ENCODE data around the gene LHX2.

The LHX2 gene

GRCh38 chr9:124009531-124010217 lies 1.9 kb upstream of the LHX2 start:
- no peak for DNase-seq (ENCODE audit: low read depth)
- TF ChIP-seq, protein P1, sequence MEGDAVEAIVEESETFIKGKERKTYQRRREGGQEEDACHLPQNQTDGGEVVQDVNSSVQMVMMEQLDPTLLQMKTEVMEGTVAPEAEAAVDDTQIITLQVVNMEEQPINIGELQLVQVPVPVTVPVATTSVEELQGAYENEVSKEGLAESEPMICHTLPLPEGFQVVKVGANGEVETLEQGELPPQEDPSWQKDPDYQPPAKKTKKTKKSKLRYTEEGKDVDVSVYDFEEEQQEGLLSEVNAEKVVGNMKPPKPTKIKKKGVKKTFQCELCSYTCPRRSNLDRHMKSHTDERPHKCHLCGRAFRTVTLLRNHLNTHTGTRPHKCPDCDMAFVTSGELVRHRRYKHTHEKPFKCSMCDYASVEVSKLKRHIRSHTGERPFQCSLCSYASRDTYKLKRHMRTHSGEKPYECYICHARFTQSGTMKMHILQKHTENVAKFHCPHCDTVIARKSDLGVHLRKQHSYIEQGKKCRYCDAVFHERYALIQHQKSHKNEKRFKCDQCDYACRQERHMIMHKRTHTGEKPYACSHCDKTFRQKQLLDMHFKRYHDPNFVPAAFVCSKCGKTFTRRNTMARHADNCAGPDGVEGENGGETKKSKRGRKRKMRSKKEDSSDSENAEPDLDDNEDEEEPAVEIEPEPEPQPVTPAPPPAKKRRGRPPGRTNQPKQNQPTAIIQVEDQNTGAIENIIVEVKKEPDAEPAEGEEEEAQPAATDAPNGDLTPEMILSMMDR (IDR thresholded peaks at IDR 0.05; ENCODE audit: low read depth, low read length, missing control alignments), result no peak
- no peak overlapping the region for H3K4me3 ChIP-seq (ENCODE audit: low read depth, low read length)

GRCh38 chr9:124010303-124010664 lies 1.3 kb upstream of the LHX2 start:
- H3K4me3 ChIP-seq (ENCODE audit: low read depth, low read length), result no peak overlapping the region
- TF ChIP-seq, protein P1 (IDR thresholded peaks at IDR 0.05; ENCODE audit: low read depth, low read length, missing control alignments), result no peak
- no peak for DNase-seq (ENCODE audit: low read depth)

DNA sequence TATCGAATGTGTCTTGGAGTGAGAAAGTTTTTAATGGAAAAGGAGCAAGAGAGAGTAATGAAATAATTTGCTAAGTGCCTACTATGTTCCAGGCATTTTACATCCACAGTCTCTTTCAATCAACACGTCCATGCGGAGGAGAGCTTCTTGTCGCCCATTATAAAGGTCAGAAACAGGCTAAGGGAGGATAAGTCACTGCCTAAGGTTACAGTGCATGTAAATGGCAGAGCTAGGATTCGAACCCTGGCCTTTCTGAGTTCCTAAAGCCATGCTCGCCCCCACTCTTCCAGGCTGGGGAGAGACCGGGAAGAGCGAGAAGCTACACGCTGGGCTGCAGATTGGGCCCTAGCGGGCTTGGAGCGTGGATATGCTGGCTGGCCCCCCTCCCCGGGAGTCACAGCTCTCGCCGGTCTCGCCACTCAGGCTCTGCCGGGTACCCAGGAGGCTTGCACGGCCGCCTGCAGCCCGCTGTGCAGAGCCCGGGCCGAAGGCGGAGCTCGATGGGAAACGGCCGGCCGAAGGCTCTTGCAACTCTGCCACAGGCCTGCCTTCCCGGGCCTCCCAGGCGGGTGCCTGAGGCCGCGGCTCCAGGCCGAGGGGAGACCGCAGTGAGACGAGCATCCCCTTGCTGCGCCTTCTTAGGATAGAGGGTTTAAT lies 775 bp upstream of the LHX2 start:
- TF ChIP-seq, protein P1 (IDR thresholded peaks at IDR 0.05; ENCODE audit: low read depth, low read length, missing control alignments), result no peak
- DNase-seq (ENCODE audit: low read depth), result no peak
- H3K4me3 ChIP-seq (ENCODE audit: low read depth, low read length), result no peak overlapping the region

DNA sequence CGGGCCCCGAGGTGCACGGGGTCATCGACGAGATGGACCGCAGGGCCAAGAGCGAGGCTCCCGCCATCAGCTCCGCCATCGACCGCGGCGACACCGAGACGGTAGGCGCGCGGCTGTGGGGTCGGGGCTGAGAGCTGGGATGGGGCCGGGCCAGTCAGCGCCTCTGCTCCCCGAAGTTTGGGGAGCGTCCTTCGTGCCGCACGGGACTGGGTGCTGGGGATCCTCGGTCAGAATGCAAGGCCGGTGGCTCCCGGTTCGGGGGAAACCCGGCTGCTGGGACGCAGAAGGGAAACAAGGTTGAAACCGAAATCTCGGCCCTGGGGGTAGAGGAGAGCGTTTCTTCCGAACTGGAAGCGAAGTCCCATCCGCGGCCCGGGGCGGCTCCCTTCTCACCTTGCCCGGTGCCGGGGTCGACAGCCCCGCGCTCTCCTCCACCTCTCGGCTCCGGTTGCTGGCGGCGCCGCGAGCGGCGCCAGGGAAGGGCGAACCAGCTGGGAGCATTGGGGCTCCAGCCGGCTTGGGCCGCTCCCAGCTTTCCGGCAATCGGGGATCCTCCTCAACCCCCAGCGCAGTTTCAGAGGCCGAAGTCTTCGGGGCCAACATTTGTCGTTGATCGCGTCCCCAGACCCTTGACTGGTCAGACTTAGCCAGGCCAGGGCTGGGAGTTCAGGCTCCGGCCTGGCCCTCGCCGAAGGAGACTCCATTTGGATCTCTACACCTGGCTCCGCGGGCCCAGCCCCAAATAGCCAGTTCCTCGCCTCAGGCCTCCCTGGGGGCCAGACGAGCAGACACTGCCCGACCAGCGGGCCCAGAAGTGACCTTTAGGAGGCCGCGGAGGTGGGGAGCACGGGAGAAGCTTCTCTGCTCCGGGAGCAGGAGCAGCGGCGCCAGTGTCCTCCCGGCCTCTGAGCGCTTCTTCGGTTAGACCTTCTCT lies 1.1 kb downstream of the LHX2 start:
- no peak for DNase-seq (ENCODE audit: low read depth)
- TF ChIP-seq, protein P1 (IDR thresholded peaks at IDR 0.05; ENCODE audit: low read depth, low read length, missing control alignments), result no peak
- H3K4me3 ChIP-seq (ENCODE audit: low read depth, low read length), result no peak overlapping the region

DNA sequence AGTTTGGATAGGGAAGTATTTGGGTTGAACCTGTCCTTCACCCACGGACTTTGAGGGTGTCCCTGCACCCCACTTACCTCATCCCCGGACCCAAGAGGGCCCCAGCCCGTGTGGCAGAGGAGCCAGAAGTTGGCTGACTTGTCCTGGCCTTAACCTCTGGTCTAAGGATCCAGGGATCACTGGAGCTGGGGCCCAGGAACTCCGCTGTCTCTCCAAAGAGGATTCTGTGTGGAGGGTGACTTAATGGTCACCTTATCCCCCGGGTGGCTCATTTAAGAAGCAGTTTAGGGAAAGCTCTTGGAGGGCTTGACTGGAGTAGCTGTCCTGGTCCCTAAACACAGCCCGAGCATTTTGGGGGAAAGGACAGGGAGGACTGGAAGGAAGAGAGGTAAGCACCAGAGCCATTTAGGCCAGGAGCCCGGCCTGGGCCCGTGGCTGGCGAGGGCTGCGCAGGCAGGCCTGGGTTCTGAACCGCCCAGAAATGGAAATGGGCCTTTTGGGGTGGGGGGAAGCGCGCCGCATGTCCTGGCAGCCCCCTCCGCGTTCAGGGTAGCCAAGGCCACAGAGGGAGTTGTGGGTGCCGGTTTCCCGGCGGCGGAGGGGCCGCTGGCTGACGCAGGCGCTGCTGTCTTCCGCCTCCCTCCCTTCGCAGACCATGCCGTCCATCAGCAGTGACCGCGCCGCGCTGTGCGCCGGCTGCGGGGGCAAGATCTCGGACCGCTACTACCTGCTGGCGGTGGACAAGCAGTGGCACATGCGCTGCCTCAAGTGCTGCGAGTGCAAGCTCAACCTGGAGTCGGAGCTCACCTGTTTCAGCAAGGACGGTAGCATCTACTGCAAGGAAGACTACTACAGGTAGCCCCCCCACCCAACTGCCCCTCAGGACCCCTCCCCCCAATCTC lies 2.0 kb downstream of the LHX2 start:
- no peak overlapping the region for H3K4me3 ChIP-seq (ENCODE audit: low read depth, low read length)
- no peak for DNase-seq (ENCODE audit: low read depth)
- TF ChIP-seq, protein P1 (IDR thresholded peaks at IDR 0.05; ENCODE audit: low read depth, low read length, missing control alignments), result no peak
